Measurements from ENCODE around the gene RGR.
"Not testable (repeated sequence)": the region's sequence is repeated elsewhere in the genome, so short reads cannot be mapped to it uniquely, and the experiment has no call there.

The RGR gene

GRCh38 chr10:84269162-84269561 is 24.3 kb downstream of the RGR start:
- no peak overlapping the region for H3K4me3 ChIP-seq (ENCODE audit: low read depth, low read length, poor library complexity, severe bottlenecking)
- no peaks in the 10 kb centered on the region for H3K9me3 ChIP-seq (ENCODE audit: low read length)
- H4K20me1 ChIP-seq (ENCODE audit: insufficient read depth, low read length): no peaks in the 10 kb centered on the region
- H3K4me1 ChIP-seq (ENCODE audit: insufficient read depth, low read length, severe bottlenecking): no peaks in the 10 kb centered on the region
- no peak overlapping the region for H3K9ac ChIP-seq (ENCODE audit: low read length)
- H3K36me3 ChIP-seq (ENCODE audit: insufficient read depth, low read length): no peaks in the 10 kb centered on the region
- no peaks in the 10 kb centered on the region for H3F3A ChIP-seq (ENCODE audit: insufficient read depth, low read length)
- no peaks in the 10 kb centered on the region for H3K9me2 ChIP-seq (ENCODE audit: low read depth, low read length)
- H2AFZ ChIP-seq (ENCODE audit: low read length): no peak overlapping the region
- TF ChIP-seq EZH2 (IDR thresholded peaks at IDR 0.05; ENCODE audit: borderline replicate concordance, low read length) (no peak), CTCF (IDR thresholded peaks at IDR 0.05; ENCODE audit: low read length) (no peak)
- no peaks in the 10 kb centered on the region; the same call in 1 of the 2 replicates for H3K27me3 ChIP-seq (ENCODE audit: insufficient read depth, low read length)
- no peak overlapping the region for H3K4me2 ChIP-seq (ENCODE audit: low read length)
- H3K79me2 ChIP-seq (ENCODE audit: insufficient read depth, low read length): no peaks in the 10 kb centered on the region
- H3K27ac ChIP-seq (ENCODE audit: low read depth, low read length, poor library complexity, severe bottlenecking): no peak overlapping the region

GRCh38 chr10:84269773-84270172 is 24.9 kb downstream of the RGR start:
- no peak overlapping the region for H3K27ac ChIP-seq (ENCODE audit: low read depth, low read length, poor library complexity, severe bottlenecking)
- no peak overlapping the region for H3K4me3 ChIP-seq (ENCODE audit: low read depth, low read length, poor library complexity, severe bottlenecking)
- H2AFZ ChIP-seq (ENCODE audit: low read length): no peak overlapping the region
- TF ChIP-seq EZH2 (IDR thresholded peaks at IDR 0.05; ENCODE audit: borderline replicate concordance, low read length): no peak
- no peak for TF ChIP-seq CTCF (IDR thresholded peaks at IDR 0.05; ENCODE audit: low read length)
- H3K4me1 ChIP-seq (ENCODE audit: insufficient read depth, low read length, severe bottlenecking): no peaks in the 10 kb centered on the region
- H3K9me3 ChIP-seq (ENCODE audit: low read length): no peaks in the 10 kb centered on the region
- no peaks in the 10 kb centered on the region for H3F3A ChIP-seq (ENCODE audit: insufficient read depth, low read length)
- no peak overlapping the region for H3K4me2 ChIP-seq (ENCODE audit: low read length)
- no peak overlapping the region for H3K9ac ChIP-seq (ENCODE audit: low read length)
- H3K27me3 ChIP-seq (ENCODE audit: insufficient read depth, low read length): no peaks in the 10 kb centered on the region; the same call in 1 of the 2 replicates
- H3K36me3 ChIP-seq (ENCODE audit: insufficient read depth, low read length): no peaks in the 10 kb centered on the region
- no peaks in the 10 kb centered on the region for H4K20me1 ChIP-seq (ENCODE audit: insufficient read depth, low read length)
- no peaks in the 10 kb centered on the region for H3K79me2 ChIP-seq (ENCODE audit: insufficient read depth, low read length)
- H3K9me2 ChIP-seq (ENCODE audit: low read depth, low read length): no peaks in the 10 kb centered on the region

GRCh38 chr10:84270708-84271107 is 25.9 kb downstream of the RGR start:
- Histone ChIP-seq H3K9me3 (ENCODE audit: low read length) (no peaks in the 10 kb centered on the region), H3K9ac (ENCODE audit: low read length) (no peak overlapping the region), H3K4me2 (ENCODE audit: low read length) (no peak overlapping the region), H3K79me2 (ENCODE audit: insufficient read depth, low read length) (no peaks in the 10 kb centered on the region), H2AFZ (ENCODE audit: low read length) (no peak overlapping the region), H3K27me3 (ENCODE audit: insufficient read depth, low read length) (no peaks in the 10 kb centered on the region; the same call in 1 of the 2 replicates), H3K36me3 (ENCODE audit: insufficient read depth, low read length) (no peaks in the 10 kb centered on the region), H3K27ac (ENCODE audit: low read depth, low read length, poor library complexity, severe bottlenecking) (no peak overlapping the region), H3F3A (ENCODE audit: insufficient read depth, low read length) (no peaks in the 10 kb centered on the region), H3K9me2 (ENCODE audit: low read depth, low read length) (no peaks in the 10 kb centered on the region), H3K4me3 (ENCODE audit: low read depth, low read length, poor library complexity, severe bottlenecking) (no peak overlapping the region), H4K20me1 (ENCODE audit: insufficient read depth, low read length) (no peaks in the 10 kb centered on the region), H3K4me1 (ENCODE audit: insufficient read depth, low read length, severe bottlenecking) (no peaks in the 10 kb centered on the region)
- TF ChIP-seq EZH2 (IDR thresholded peaks at IDR 0.05; ENCODE audit: borderline replicate concordance, low read length): no peak
- TF ChIP-seq CTCF (IDR thresholded peaks at IDR 0.05; ENCODE audit: low read length): no peak

- H3K9ac ChIP-seq (ENCODE audit: low read length); H3K36me3 ChIP-seq (ENCODE audit: insufficient read depth, low read length); H3F3A ChIP-seq (ENCODE audit: insufficient read depth, low read length); H3K4me1 ChIP-seq (ENCODE audit: insufficient read depth, low read length, severe bottlenecking); H3K4me3 ChIP-seq (ENCODE audit: low read depth, low read length, poor library complexity, severe bottlenecking); H3K9me2 ChIP-seq (ENCODE audit: low read depth, low read length); H3K9me3 ChIP-seq (ENCODE audit: low read length); H4K20me1 ChIP-seq (ENCODE audit: insufficient read depth, low read length); H3K79me2 ChIP-seq (ENCODE audit: insufficient read depth, low read length); H3K27me3 ChIP-seq (ENCODE audit: insufficient read depth, low read length); H3K4me2 ChIP-seq (ENCODE audit: low read length); H2AFZ ChIP-seq (ENCODE audit: low read length); H3K27ac ChIP-seq (ENCODE audit: low read depth, low read length, poor library complexity, severe bottlenecking): not testable (repeated sequence)
Observed at GRCh38 chr10:84279876-84280475, 35.1 kb downstream of the RGR start.
